Left ventricle myocardium inferior (tissue), 1 donor: ENCODE data around the gene HIPK4. TPM values are rescaled to one million over a fixed set of nuclear protein-coding genes. Genes with fewer than 3 reads are reported as not detected.

Source experiments
- DNase-seq: peaks from one replicate; pipeline ENCODE4 v3.0.0-alpha.2; 2020
- H3K27ac ChIP-seq: fragments of 200-600 bp; replicated peaks from 2 replicates; pipeline ENCODE4 v1.8.0; 2021
- H3K27me3 ChIP-seq: fragments of 200-600 bp; 2 replicates; pipeline ENCODE4 v1.8.0; 2021; ENCODE audit warnings: low read depth
- H3K36me3 ChIP-seq: fragments of 200-600 bp; 2 replicates; pipeline ENCODE4 v1.8.0; 2021
- H3K4me1 ChIP-seq: fragments of 200-600 bp; 2 replicates; pipeline ENCODE4 v1.8.0; 2021
- H3K4me3 ChIP-seq: fragments of 200-600 bp; 2 replicates; pipeline ENCODE4 v1.8.0; 2021; ENCODE audit warnings: mild to moderate bottlenecking, moderate library complexity
- H3K9me3 ChIP-seq: fragments of 200-600 bp; replicated peaks from 2 replicates; pipeline ENCODE4 v1.8.0; 2021
- CTCF ChIP-seq: fragments of 200-600 bp; IDR thresholded peaks from 2 replicates; pipeline ENCODE4 v1.8.0; 2021; ENCODE audit warnings: antibody characterized with exemption, mild to moderate bottlenecking, borderline replicate concordance
- intact Hi-C: fragments of 100-400 bp; cut with micrococcal nuclease; formaldehyde crosslinking; loops from one replicate; pipeline ENCODE4 v1.11.0; 2022
- total RNA-seq: library from RNA; stranded (reverse); fragmentation: NEBNext Ultra II Directional; extraction: Animal tissue kit (Norgen Biotek cat#: 25700); gene quantifications from one replicate; pipeline ENCODE4 v1.2.1, GENCODE V29; 2021
- donor health status: DM: no; HTN: yes; CAD: no; lungs with severe emphysema.

The HIPK4 gene
- total RNA-seq, 1 donor from 2014 or later: not detected

- peaks cover 19% of the 10 kb centered on the region for H3K4me1 ChIP-seq
- no peak for TF ChIP-seq CTCF
- no peak overlapping the region for H3K27ac ChIP-seq
These were observed 27.8 kb downstream of the HIPK4 start for GRCh38 chr19:40362160-40362559.

GRCh38 chr19:40360708-40361241 lies 29.2 kb downstream of the HIPK4 start:
- TF ChIP-seq CTCF: no peak
- Histone ChIP-seq H3K36me3 (no peaks in the 10 kb centered on the region), H3K27me3 (no peaks in the 10 kb centered on the region), H3K4me3 (no peak overlapping the region), H3K4me1 (peaks cover 9% of the 10 kb centered on the region), H3K9me3 (no peaks in the 10 kb centered on the region), H3K27ac (no peak overlapping the region)
- intact Hi-C loops: no loop called here
- no peak for DNase-seq

More at GRCh38 chr19:40362160-40362559, 27.8 kb downstream of the HIPK4 start:
- intact Hi-C loops: no loop called here
- Histone ChIP-seq H3K27me3 (no peaks in the 10 kb centered on the region), H3K4me3 (no peak overlapping the region), H3K36me3 (peaks cover 7% of the 10 kb centered on the region), H3K9me3 (no peaks in the 10 kb centered on the region)
- DNase-seq: no peak

GRCh38 chr19:40360020-40360707 lies 29.8 kb downstream of the HIPK4 start:
- DNase-seq: no peak
- Histone ChIP-seq H3K9me3 (no peaks in the 10 kb centered on the region), H3K27me3 (no peaks in the 10 kb centered on the region), H3K4me3 (no peak overlapping the region), H3K36me3 (no peaks in the 10 kb centered on the region), H3K27ac (no peak overlapping the region), H3K4me1 (peaks cover 3% of the 10 kb centered on the region)
- intact Hi-C loops: no loop called here
- TF ChIP-seq CTCF: no peak

- no peak for TF ChIP-seq CTCF
- no peak overlapping the region for H3K27ac ChIP-seq
- H3K27me3 ChIP-seq: no peaks in the 10 kb centered on the region
- no peaks in the 10 kb centered on the region for H3K9me3 ChIP-seq
- peaks cover 11% of the 10 kb centered on the region for H3K36me3 ChIP-seq
- intact Hi-C loops: no loop called here
- no peak overlapping the region for H3K4me3 ChIP-seq
- DNase-seq: no peak
- H3K4me1 ChIP-seq: no peaks in the 10 kb centered on the region
These were observed 31.2 kb downstream of the HIPK4 start for GRCh38 chr19:40358773-40359172.

- no peak overlapping the region for H3K4me3 ChIP-seq
- H3K9me3 ChIP-seq: no peaks in the 10 kb centered on the region
- H3K27me3 ChIP-seq: no peaks in the 10 kb centered on the region
- H3K36me3 ChIP-seq: peaks cover 11% of the 10 kb centered on the region
- H3K4me1 ChIP-seq: no peaks in the 10 kb centered on the region
- H3K27ac ChIP-seq: no peak overlapping the region
- DNase-seq: no peak
- intact Hi-C loops: no loop called here
- no peak for TF ChIP-seq CTCF
These were observed 32.3 kb downstream of the HIPK4 start for GRCh38 chr19:40357640-40358039.
